ENCODE measurements around the gene C1orf174.

DNA sequence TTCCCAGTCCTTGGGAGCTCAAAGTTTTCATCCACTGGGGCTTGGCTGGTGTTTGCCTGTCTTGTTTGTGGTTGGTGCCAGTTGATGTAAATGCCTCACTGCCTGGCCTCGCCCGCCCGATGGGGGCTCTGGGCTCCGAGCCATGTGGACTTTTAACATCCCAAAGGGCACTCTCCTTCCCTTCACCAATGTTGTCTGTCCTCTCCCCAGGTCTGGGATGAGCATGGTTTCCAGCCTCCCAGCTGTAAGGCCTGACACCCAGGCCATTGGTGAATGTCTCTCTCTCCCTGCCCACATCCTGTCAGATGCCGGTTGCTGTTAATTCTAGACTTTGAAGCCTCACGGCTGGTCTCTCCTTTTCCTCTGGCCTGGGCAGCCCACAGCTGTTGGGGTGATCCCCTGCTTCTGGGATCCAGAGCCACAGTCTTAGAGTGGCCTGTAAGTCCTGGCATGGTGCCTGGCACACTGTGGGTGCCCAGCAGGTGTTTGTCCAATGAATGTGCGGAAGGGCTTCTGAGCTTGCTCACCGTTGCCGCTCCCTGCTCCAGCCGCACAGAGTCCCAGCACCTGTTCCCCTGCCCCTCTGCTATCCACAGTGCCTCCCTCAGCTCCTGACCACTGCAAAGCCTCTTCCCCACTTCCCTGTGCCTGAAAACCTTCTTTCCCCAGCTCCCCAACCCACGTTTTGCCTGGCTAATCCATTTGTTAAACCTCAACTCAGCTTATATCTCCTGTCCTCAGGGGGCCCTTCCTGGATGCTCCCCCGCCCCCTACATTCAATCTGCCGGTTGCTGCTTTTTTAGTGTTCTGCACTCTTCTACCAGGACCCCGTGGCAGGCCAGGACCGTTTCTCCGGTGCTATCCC lies 3.3 kb upstream of the C1orf174 start:
- TF ChIP-seq, protein P1, sequence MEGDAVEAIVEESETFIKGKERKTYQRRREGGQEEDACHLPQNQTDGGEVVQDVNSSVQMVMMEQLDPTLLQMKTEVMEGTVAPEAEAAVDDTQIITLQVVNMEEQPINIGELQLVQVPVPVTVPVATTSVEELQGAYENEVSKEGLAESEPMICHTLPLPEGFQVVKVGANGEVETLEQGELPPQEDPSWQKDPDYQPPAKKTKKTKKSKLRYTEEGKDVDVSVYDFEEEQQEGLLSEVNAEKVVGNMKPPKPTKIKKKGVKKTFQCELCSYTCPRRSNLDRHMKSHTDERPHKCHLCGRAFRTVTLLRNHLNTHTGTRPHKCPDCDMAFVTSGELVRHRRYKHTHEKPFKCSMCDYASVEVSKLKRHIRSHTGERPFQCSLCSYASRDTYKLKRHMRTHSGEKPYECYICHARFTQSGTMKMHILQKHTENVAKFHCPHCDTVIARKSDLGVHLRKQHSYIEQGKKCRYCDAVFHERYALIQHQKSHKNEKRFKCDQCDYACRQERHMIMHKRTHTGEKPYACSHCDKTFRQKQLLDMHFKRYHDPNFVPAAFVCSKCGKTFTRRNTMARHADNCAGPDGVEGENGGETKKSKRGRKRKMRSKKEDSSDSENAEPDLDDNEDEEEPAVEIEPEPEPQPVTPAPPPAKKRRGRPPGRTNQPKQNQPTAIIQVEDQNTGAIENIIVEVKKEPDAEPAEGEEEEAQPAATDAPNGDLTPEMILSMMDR (conservative IDR thresholded peaks at IDR 0.05) = no peak
- TF ChIP-seq EZH2 (IDR thresholded peaks at IDR 0.05; ENCODE audit: low read depth) = no peak

Data from PC-9 (cell line).